WTC11 (cell line): ENCODE data around the gene SLC5A7. TPM values are rescaled to one million over a fixed set of nuclear protein-coding genes. Genes with fewer than 3 reads are reported as not detected.

Source experiments
- ATAC-seq: fragments of 200-7000 bp; cut with Tn5 transposase; 2 replicates; pipeline ENCODE4 v1.10.0; 2021; ENCODE audit warnings: mild to moderate bottlenecking, moderate library complexity
- CTCF ChIA-PET: fragments of 300-600 bp; sonication (Branson Sonifier 250); formaldehyde crosslinking; loops from one replicate; lab custom pipeline; 2021; ENCODE audit warnings: antibody characterized with exemption; lab: Charles Lee
- POLR2A ChIA-PET: fragments of 350-600 bp; sonication (Branson Sonifier 250); formaldehyde crosslinking; loops from one replicate; lab custom pipeline; 2021; ENCODE audit warnings: antibody characterized with exemption; lab: Charles Lee
- DNase-seq: peaks from one replicate; pipeline ENCODE4 v3.0.0; 2021; ENCODE audit warnings: low spot score
- H3K27ac Mint-ChIP-seq: 2 replicates; pipeline ENCODE4 v1.8.0; 2021; ENCODE audit warnings: mixed read lengths
- H3K27me3 Mint-ChIP-seq: 2 replicates; pipeline ENCODE4 v1.8.0; 2021; ENCODE audit warnings: low read depth, mild to moderate bottlenecking, moderate library complexity, mixed read lengths
- H3K36me3 Mint-ChIP-seq: 2 replicates; pipeline ENCODE4 v1.8.0; 2021; ENCODE audit warnings: mixed read lengths
- H3K4me1 Mint-ChIP-seq: 2 replicates; pipeline ENCODE4 v1.8.0; 2022; ENCODE audit warnings: mixed read lengths
- H3K4me3 Mint-ChIP-seq: 2 replicates; pipeline ENCODE4 v1.8.0; 2021; ENCODE audit warnings: mild to moderate bottlenecking, moderate library complexity, mixed read lengths
- H3K9me3 Mint-ChIP-seq: 2 replicates; pipeline ENCODE4 v1.8.0; 2021; ENCODE audit warnings: mixed read lengths
- E2F1 ChIP-seq: sonication (generic); formaldehyde crosslinking; IDR thresholded peaks from 2 replicates; pipeline ENCODE4 v1.8.0; 2022; ENCODE audit warnings: mild to moderate bottlenecking, missing genetic modification reagents
- EMX1 ChIP-seq: fragments of 250-450 bp; sonication (Bioruptor Pico); IDR thresholded peaks from 2 replicates; pipeline ENCODE4 v1.8.0; 2021; ENCODE audit warnings: mild to moderate bottlenecking
- FOXK1 ChIP-seq: sonication (generic); formaldehyde crosslinking; IDR thresholded peaks from 2 replicates; pipeline ENCODE4 v1.8.0; 2022; ENCODE audit warnings: mild to moderate bottlenecking, moderate library complexity, missing genetic modification reagents
- GRHL2 ChIP-seq: fragments of 250-450 bp; sonication (Bioruptor Pico); IDR thresholded peaks from 2 replicates; pipeline ENCODE4 v1.8.0; 2022; ENCODE audit warnings: mild to moderate bottlenecking, moderate library complexity; ENCODE audit not compliant: insufficient replicate concordance, severe bottlenecking
- HMGXB4 ChIP-seq: sonication (generic); formaldehyde crosslinking; IDR thresholded peaks from 2 replicates; pipeline ENCODE4 v1.8.1; 2023; ENCODE audit warnings: mild to moderate bottlenecking, moderate library complexity, missing genetic modification reagents
- MXD4 ChIP-seq: fragments of 250-450 bp; sonication (Bioruptor Pico); IDR thresholded peaks from 2 replicates; pipeline ENCODE4 v1.8.0; 2021; ENCODE audit warnings: mild to moderate bottlenecking, moderate library complexity, borderline replicate concordance
- NFATC4 ChIP-seq: fragments of 250-450 bp; sonication (Bioruptor Pico); IDR thresholded peaks from 2 replicates; pipeline ENCODE4 v1.9.0; 2021; ENCODE audit warnings: mild to moderate bottlenecking
- OVOL2 ChIP-seq: fragments of 250-450 bp; sonication (Bioruptor Pico); IDR thresholded peaks from 2 replicates; pipeline ENCODE4 v1.9.0; 2021; ENCODE audit warnings: mild to moderate bottlenecking, borderline replicate concordance
- PRRX2 ChIP-seq: fragments of 250-450 bp; sonication (Bioruptor Pico); IDR thresholded peaks from 2 replicates; pipeline ENCODE4 v1.8.0; 2021; ENCODE audit warnings: mild to moderate bottlenecking
- ZNF232 ChIP-seq: sonication (generic); formaldehyde crosslinking; IDR thresholded peaks from 2 replicates; pipeline ENCODE4 v1.8.0; 2022; ENCODE audit warnings: mild to moderate bottlenecking, missing genetic modification reagents
- ZNF416 ChIP-seq: fragments of 250-450 bp; sonication (Bioruptor Pico); IDR thresholded peaks from 2 replicates; pipeline ENCODE4 v1.9.0; 2021; ENCODE audit warnings: mild to moderate bottlenecking, inconsistent platforms
- total RNA-seq: library from RNA; stranded (reverse); gene quantifications from 3 replicates; pipeline ENCODE4 v1.2.3, GENCODE V29; 2021
- TF ChIP-seq, protein P1 (sequence below): sonication (generic); formaldehyde crosslinking; IDR thresholded peaks from 2 replicates; pipeline ENCODE4 v1.8.1; 2023; ENCODE audit warnings: mild to moderate bottlenecking, missing genetic modification reagents, moderate library complexity
- TF ChIP-seq, protein P2 (sequence below): sonication (generic); formaldehyde crosslinking; IDR thresholded peaks from 2 replicates; pipeline ENCODE4 v1.8.1; 2022; ENCODE audit warnings: missing genetic modification reagents, borderline replicate concordance
- TF ChIP-seq, protein P3 (sequence below): fragments of 200-600 bp; IDR thresholded peaks from 2 replicates; pipeline ENCODE4 v1.8.0; 2022; ENCODE audit warnings: antibody characterized with exemption
- TF ChIP-seq, protein P4 (sequence below): fragments of 250-450 bp; sonication (Bioruptor Pico); IDR thresholded peaks from 2 replicates; pipeline ENCODE4 v1.8.0; 2021; ENCODE audit warnings: mild to moderate bottlenecking

Gene SLC5A7
- total RNA-seq, 1 experiment from 2014 or later = not detected

DNA sequence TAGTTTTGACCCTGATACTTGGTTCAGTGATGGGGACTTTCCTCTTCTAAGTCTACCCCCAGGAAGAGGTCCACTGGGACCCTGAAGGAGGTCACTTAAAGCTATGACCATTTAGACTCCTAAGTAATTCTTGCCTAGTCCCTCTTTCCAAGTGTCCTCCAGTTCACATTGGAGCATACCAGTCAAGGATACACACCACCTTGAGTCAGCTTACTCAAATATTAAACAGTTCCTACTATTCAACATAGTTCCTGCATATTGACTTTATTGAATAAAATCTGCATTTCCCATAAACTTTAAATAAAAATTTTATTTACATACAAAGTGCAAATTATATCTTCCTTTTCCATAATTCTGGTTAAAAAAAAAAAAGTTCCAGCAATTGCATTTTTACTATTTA lies 36.3 kb downstream of the SLC5A7 start:
- H3K4me3 Mint-ChIP-seq = no peak overlapping the region
- no peaks in the 10 kb centered on the region for H3K27me3 Mint-ChIP-seq
- POLR2A ChIA-PET = no interaction called here
- DNase-seq (no peak), ATAC-seq (no peak)
- no peaks in the 10 kb centered on the region for H3K9me3 Mint-ChIP-seq
- no peaks in the 10 kb centered on the region for H3K36me3 Mint-ChIP-seq
- TF ChIP-seq NFATC4 (CRISPR knock-in tag) (no peak), E2F1 (no peak), OVOL2 (CRISPR knock-in tag) (no peak), GRHL2 (no peak), HMGXB4 (CRISPR knock-in tag) (no peak), MXD4 (CRISPR knock-in tag) (no peak), ZNF232 (CRISPR knock-in tag) (no peak), PRRX2 (CRISPR knock-in tag) (no peak)
- TF ChIP-seq, protein P1, sequence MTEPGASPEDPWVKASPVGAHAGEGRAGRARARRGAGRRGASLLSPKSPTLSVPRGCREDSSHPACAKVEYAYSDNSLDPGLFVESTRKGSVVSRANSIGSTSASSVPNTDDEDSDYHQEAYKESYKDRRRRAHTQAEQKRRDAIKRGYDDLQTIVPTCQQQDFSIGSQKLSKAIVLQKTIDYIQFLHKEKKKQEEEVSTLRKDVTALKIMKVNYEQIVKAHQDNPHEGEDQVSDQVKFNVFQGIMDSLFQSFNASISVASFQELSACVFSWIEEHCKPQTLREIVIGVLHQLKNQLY = no peak
- TF ChIP-seq, protein P2, sequence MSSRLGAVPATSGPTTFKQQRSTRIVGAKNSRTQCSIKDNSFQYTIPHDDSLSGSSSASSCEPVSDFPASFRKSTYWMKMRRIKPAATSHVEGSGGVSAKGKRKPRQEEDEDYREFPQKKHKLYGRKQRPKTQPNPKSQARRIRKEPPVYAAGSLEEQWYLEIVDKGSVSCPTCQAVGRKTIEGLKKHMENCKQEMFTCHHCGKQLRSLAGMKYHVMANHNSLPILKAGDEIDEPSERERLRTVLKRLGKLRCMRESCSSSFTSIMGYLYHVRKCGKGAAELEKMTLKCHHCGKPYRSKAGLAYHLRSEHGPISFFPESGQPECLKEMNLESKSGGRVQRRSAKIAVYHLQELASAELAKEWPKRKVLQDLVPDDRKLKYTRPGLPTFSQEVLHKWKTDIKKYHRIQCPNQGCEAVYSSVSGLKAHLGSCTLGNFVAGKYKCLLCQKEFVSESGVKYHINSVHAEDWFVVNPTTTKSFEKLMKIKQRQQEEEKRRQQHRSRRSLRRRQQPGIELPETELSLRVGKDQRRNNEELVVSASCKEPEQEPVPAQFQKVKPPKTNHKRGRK (CRISPR knock-in tag) = no peak
- TF ChIP-seq, protein P3, sequence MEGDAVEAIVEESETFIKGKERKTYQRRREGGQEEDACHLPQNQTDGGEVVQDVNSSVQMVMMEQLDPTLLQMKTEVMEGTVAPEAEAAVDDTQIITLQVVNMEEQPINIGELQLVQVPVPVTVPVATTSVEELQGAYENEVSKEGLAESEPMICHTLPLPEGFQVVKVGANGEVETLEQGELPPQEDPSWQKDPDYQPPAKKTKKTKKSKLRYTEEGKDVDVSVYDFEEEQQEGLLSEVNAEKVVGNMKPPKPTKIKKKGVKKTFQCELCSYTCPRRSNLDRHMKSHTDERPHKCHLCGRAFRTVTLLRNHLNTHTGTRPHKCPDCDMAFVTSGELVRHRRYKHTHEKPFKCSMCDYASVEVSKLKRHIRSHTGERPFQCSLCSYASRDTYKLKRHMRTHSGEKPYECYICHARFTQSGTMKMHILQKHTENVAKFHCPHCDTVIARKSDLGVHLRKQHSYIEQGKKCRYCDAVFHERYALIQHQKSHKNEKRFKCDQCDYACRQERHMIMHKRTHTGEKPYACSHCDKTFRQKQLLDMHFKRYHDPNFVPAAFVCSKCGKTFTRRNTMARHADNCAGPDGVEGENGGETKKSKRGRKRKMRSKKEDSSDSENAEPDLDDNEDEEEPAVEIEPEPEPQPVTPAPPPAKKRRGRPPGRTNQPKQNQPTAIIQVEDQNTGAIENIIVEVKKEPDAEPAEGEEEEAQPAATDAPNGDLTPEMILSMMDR = no peak
- H3K27ac Mint-ChIP-seq = no peak overlapping the region
- H3K4me1 Mint-ChIP-seq = peaks cover 18% of the 10 kb centered on the region
- CTCF ChIA-PET = no interaction called here

DNA sequence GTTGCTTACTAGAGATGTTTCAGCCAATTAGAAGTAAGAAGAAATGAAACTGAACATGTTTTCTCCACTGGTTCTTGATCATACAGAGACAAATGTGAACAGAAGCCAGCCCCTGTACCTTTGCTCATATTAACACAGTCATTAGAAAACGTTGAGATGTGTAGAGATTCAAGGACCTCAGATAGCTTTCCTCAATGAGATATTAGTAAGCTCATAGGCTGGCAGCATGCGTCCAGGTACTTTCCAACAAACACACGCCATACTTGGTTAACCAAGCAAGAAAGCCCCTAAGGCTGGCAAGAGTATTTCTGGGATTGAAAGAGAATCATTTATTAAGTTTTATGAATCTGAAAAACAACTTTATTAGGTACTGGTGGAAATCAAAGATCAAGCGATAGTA lies 37.5 kb downstream of the SLC5A7 start:
- H3K36me3 Mint-ChIP-seq = no peaks in the 10 kb centered on the region
- ChIA-PET CTCF (no interaction called here), POLR2A (no interaction called here)
- no peak for TF ChIP-seq EMX1
- no peak for ATAC-seq
- peaks cover 18% of the 10 kb centered on the region for H3K4me1 Mint-ChIP-seq
- H3K9me3 Mint-ChIP-seq = no peaks in the 10 kb centered on the region
- H3K4me3 Mint-ChIP-seq = no peak overlapping the region
- DNase-seq = no peak
- H3K27ac Mint-ChIP-seq = no peak overlapping the region
- no peaks in the 10 kb centered on the region for H3K27me3 Mint-ChIP-seq

DNA sequence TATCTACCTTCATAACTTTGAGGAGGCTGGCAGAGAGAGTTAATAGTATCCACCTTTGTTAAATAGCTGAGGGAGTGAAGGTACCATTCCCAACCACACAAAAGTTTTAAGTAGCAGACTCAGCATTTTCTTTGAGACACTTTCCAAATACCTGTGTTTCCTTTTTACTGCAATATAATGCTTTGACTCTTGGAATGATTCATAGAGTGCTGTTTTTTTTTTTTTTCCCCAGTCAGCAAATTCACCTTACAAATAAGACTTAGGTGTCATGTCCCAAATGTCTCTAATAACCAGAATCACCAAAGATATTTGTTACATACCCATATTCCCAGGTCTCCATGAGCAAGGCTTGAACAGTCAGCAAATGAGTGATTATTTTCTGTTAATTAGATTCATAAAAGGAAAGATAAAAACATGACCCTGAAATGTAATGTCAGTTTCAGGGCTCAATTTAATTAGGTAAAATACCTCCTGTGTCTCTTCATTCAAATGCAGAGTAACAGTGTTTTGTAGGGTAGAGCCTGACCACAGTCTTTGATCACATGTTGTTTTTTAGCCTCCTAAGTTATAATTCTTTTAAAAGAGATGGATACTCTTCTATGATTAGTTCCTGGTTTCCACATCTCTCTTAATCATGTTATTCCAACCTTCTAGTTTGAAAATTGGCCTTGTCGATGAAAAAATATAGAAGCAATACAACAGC lies 39.9 kb downstream of the SLC5A7 start:
- no peak overlapping the region for H3K27ac Mint-ChIP-seq
- ChIA-PET CTCF (no interaction called here), POLR2A (no interaction called here)
- peaks cover 13% of the 10 kb centered on the region for H3K36me3 Mint-ChIP-seq
- DNase-seq (no peak), ATAC-seq (peak; percentile 52; the same call in 1 of the 2 replicates)
- H3K27me3 Mint-ChIP-seq = no peaks in the 10 kb centered on the region
- peaks cover 12% of the 10 kb centered on the region for H3K9me3 Mint-ChIP-seq
- TF ChIP-seq ZNF416 (CRISPR knock-in tag) (no peak), FOXK1 (CRISPR knock-in tag) (no peak)
- TF ChIP-seq, protein P4, sequence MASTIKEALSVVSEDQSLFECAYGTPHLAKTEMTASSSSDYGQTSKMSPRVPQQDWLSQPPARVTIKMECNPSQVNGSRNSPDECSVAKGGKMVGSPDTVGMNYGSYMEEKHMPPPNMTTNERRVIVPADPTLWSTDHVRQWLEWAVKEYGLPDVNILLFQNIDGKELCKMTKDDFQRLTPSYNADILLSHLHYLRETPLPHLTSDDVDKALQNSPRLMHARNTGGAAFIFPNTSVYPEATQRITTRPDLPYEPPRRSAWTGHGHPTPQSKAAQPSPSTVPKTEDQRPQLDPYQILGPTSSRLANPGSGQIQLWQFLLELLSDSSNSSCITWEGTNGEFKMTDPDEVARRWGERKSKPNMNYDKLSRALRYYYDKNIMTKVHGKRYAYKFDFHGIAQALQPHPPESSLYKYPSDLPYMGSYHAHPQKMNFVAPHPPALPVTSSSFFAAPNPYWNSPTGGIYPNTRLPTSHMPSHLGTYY (CRISPR knock-in tag) = no peak
- H3K4me3 Mint-ChIP-seq = no peak overlapping the region
- peaks cover 18% of the 10 kb centered on the region for H3K4me1 Mint-ChIP-seq
